ENCODE results near the gene CD248.
"Not testable (repeated sequence)": the region's sequence is repeated elsewhere in the genome, so short reads cannot be mapped to it uniquely, and the experiment has no call there.

CD248 gene

DNA sequence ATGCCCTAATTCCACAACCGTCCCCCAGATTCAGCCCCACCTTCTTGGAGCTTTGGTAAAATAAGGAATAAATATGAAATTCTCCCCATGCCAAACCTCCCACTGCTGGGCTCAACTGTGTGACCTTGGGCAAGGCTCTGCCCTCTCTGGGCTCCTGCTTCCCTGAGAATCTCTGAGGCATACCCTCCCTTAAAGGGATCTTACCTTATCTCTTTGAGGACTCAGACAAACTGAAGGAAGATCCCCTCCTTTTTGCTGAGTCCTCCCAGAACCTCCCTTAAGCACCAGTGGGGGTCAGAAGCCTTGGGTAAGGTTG, 2.7 kb downstream of the CD248 start:
- no peak for DNase-seq (ENCODE audit: low read depth)
- TF ChIP-seq, protein P1, sequence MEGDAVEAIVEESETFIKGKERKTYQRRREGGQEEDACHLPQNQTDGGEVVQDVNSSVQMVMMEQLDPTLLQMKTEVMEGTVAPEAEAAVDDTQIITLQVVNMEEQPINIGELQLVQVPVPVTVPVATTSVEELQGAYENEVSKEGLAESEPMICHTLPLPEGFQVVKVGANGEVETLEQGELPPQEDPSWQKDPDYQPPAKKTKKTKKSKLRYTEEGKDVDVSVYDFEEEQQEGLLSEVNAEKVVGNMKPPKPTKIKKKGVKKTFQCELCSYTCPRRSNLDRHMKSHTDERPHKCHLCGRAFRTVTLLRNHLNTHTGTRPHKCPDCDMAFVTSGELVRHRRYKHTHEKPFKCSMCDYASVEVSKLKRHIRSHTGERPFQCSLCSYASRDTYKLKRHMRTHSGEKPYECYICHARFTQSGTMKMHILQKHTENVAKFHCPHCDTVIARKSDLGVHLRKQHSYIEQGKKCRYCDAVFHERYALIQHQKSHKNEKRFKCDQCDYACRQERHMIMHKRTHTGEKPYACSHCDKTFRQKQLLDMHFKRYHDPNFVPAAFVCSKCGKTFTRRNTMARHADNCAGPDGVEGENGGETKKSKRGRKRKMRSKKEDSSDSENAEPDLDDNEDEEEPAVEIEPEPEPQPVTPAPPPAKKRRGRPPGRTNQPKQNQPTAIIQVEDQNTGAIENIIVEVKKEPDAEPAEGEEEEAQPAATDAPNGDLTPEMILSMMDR (IDR thresholded peaks at IDR 0.05; ENCODE audit: low read depth, low read length, missing control alignments): no peak
- H3K4me3 ChIP-seq (ENCODE audit: low read depth, low read length): no peak overlapping the region

DNA sequence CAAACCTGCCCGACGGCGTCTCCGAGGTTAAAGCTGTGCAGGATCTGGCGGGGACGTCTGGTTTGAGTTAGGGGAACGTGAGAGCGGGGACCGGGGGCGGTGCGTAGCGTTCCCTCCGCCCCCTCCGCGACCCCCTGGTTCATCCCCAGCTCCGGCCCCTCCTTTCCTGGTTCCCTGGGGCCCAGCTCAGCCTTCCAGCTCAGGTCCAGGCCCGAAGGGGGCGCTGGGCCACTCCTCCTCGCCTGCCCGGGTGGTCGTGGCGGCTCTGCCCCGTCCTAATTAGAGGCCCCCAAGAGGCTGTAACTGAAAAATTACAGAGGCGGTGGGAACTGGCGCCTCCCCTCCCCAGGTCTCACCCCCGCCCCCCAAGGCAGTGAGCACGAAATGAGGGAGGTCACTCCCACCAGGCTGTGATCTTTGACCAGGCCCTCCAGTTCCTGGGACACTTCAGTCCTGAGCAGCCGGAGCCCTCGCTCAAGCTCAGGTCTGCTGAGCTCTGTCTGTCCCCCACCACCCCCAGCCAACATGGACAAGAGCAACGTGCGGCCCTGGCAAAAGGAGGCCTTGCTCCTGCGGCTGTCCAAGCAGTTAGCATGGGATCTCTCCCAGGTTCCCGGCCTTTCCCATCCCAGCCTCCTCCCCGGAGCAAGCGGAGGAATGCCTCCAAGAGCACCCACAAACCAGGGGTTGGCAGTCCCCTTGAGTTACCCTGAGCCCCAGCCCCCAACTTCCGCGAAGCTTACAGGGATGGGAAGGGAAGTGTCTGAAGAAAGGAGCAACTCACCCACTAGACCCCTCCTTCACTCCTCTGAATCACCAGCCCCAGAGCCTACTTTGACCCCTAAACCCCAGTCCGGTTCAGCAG, 3.3 kb downstream of the CD248 start:
- DNase-seq (ENCODE audit: low read depth): no peak
- TF ChIP-seq, protein P1 (IDR thresholded peaks at IDR 0.05; ENCODE audit: low read depth, low read length, missing control alignments): no peak
- peak overlapping the region; percentile 16; the same call in 1 of the 2 replicates for H3K4me3 ChIP-seq (ENCODE audit: low read depth, low read length)

DNA sequence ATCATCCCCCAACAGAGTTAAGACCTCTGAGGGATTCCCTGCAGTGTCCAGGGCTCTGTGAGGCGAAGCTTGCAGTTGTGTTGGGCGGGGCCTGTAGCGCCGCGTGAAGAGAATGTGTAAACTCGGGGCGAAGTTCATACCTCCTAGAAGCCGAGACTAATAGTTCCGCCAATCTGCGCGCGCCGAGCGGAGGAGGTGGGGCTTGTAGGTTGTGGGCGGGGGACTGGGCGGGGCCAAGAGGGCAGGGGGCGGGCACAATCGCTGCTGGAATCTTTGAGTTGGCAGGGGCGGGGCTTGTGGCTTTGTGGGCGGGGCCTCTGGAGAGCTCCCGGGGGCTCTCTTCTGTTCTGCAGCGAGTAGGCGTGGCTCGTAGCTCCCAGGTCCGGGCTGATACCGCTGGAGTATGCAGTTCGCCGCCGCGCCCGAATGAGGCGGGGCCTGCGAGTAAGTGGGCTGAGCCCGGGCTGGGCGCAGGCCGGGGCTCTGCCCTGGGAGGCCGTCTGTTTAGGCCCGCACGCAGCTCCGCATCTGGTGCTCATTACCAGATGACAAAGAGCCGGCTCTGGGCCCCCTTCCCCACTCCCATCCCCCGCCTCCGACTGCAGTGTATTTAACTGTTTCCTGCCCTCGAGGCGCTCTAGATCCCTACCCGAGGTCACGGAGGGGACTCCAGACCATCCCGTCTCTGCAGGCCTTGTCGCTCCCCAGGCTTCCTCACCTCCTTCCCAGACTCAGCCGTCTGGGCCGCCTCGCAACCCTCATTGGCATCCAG, 4.1 kb downstream of the CD248 start:
- peak overlapping the region; percentile 55 for H3K4me3 ChIP-seq (ENCODE audit: low read depth, low read length)
- DNase-seq (ENCODE audit: low read depth): peak; percentile 86
- TF ChIP-seq, protein P1 (IDR thresholded peaks at IDR 0.05; ENCODE audit: low read depth, low read length, missing control alignments): no peak

DNA sequence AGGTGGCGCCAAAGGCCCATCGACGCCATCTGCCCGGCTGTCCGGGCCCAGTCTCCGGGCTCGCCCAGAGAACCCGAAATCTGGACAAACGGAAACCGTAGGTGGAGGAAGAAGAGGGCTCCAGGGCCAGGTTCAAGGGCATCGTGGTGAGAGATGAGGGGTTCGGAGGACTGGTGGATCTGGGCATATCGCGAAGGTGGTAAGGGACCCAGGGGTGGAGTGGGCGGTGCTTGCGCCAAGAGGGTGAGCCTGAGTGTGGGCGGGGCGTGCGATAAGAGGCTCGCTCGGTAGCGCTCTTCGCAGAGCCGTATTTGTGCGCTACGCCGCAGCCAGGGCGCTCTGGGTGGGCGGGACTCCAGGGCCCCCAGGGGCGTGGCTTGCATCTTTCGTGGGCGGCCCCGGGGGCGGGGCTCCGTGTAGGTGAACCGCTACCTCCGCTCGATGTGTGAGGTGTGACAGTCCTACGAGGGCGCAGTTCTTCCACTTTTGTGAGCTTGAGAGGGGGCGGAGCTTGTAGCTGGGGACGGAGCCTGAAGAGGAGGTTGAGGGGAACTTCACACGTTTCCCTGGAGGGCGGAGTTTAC, 4.8 kb downstream of the CD248 start:
- TF ChIP-seq, protein P1 (IDR thresholded peaks at IDR 0.05; ENCODE audit: low read depth, low read length, missing control alignments): peak; percentile 90
- peak overlapping the region; percentile 55 for H3K4me3 ChIP-seq (ENCODE audit: low read depth, low read length)
- DNase-seq (ENCODE audit: low read depth): peak; percentile 86

GRCh38 chr11:66311470-66311964, 5.3 kb downstream of the CD248 start:
- peak overlapping the region; percentile 55 for H3K4me3 ChIP-seq (ENCODE audit: low read depth, low read length)
- TF ChIP-seq, protein P1 (IDR thresholded peaks at IDR 0.05; ENCODE audit: low read depth, low read length, missing control alignments): no peak
- DNase-seq (ENCODE audit: low read depth): no peak

GRCh38 chr11:66310803-66311440, 5.9 kb downstream of the CD248 start:
- not testable (repeated sequence) for DNase-seq (ENCODE audit: low read depth); H3K4me3 ChIP-seq (ENCODE audit: low read depth, low read length)

- no peak for DNase-seq (ENCODE audit: low read depth)
- no peak overlapping the region for H3K4me3 ChIP-seq (ENCODE audit: low read depth, low read length)
- TF ChIP-seq, protein P1 (IDR thresholded peaks at IDR 0.05; ENCODE audit: low read depth, low read length, missing control alignments): no peak
These were observed 6.5 kb downstream of the CD248 start for GRCh38 chr11:66310324-66310723.
